VCaP (cell line): ENCODE measurements around the gene CFDP1.

Source experiments
- H3K27ac ChIP-seq: fragments of 450-650 bp; 2 replicates; pipeline ENCODE4 v1.5.1; 2017
- CTCF ChIP-seq: fragments of 450-650 bp; conservative IDR thresholded peaks from 2 replicates; pipeline ENCODE4 v1.5.1; 2017; ENCODE audit warnings: mild to moderate bottlenecking, moderate library complexity

The CFDP1 gene

GRCh38 chr16:75476817-75477216 is 43.5 kb upstream of the CFDP1 start:
- no peak for TF ChIP-seq CTCF
- no peak overlapping the region for H3K27ac ChIP-seq

GRCh38 chr16:75475420-75475847 is 42.1 kb upstream of the CFDP1 start:
- TF ChIP-seq CTCF = no peak
- H3K27ac ChIP-seq = no peak overlapping the region

- no peak for TF ChIP-seq CTCF
- H3K27ac ChIP-seq = no peak overlapping the region
These were observed 39.9 kb upstream of the CFDP1 start for GRCh38 chr16:75472908-75473877.

- no peak overlapping the region for H3K27ac ChIP-seq
- peak; percentile 79 for TF ChIP-seq CTCF
These were observed 38.7 kb upstream of the CFDP1 start for GRCh38 chr16:75471723-75472633.

GRCh38 chr16:75466760-75467159 is 33.5 kb upstream of the CFDP1 start:
- no peak overlapping the region for H3K27ac ChIP-seq
- no peak for TF ChIP-seq CTCF

GRCh38 chr16:75464122-75464918 is 31.0 kb upstream of the CFDP1 start, which contains the start of gene TMEM170A:
TSS of gene TMEM170A (minus strand) at chr16:75464689. CDS start at chr16:75464600, 89 bp downstream.
- H3K27ac ChIP-seq = peak within 1 kb of the TSS; percentile 82
- TF ChIP-seq CTCF = peak; percentile 97

GRCh38 chr16:75463389-75464121 is 30.3 kb upstream of the CFDP1 start:
- H3K27ac ChIP-seq = peak overlapping the region; percentile 82
